BE2C (cell line): ENCODE results near the gene RALGPS2.

Source experiments
- DNase-seq: peaks from one replicate; pipeline ENCODE4 v3.0.0-alpha.2; 2020
- H3K27me3 ChIP-seq: fragments of 250-450 bp; sonication (Bioruptor Pico); 2 replicates; pipeline ENCODE4 v1.5.1; 2020; ENCODE audit warnings: mild to moderate bottlenecking
- H3K36me3 ChIP-seq: fragments of 250-450 bp; sonication (Bioruptor Pico); 2 replicates; pipeline ENCODE4 v1.5.1; 2020; ENCODE audit warnings: mild to moderate bottlenecking
- H3K4me1 ChIP-seq: fragments of 250-450 bp; sonication (Bioruptor Pico); 2 replicates; pipeline ENCODE4 v1.5.1; 2020
- H3K4me3 ChIP-seq: 2 replicates; pipeline ENCODE4 v1.5.1; 2011; ENCODE audit warnings: low read depth, low read length
- H3K9me3 ChIP-seq: fragments of 250-450 bp; sonication (Bioruptor Pico); 2 replicates; pipeline ENCODE4 v1.5.1; 2020
- TF ChIP-seq, protein P1 (sequence below): IDR thresholded peaks from 2 replicates; pipeline ENCODE4 v1.5.1; 2012; ENCODE audit warnings: mild to moderate bottlenecking, low read depth, low read length

Gene RALGPS2

DNA sequence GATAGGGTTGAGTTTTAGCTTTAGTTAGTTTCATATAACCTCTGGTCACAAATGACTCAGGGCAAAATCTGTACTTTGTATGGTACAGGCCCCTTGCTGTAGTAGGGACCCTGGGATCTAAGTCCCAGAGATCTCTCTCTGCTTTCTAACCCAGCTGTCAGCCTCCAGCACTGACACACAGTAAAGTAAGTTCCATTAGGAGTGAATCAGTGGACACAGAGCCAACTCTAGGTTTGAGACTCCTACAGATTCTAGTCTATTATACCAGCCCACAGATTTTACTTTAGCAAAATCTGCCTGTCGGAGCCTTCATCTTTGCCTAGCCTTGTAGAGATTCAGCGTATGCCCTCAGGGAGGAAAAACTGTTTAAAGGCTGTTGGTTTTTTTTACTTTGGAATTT is 93.4 kb downstream of the RALGPS2 start:
- Histone ChIP-seq H3K4me3 (no peak overlapping the region), H3K4me1 (no peaks in the 10 kb centered on the region), H3K36me3 (no peaks in the 10 kb centered on the region), H3K27me3 (no peaks in the 10 kb centered on the region), H3K9me3 (no peaks in the 10 kb centered on the region)
- TF ChIP-seq, protein P1, sequence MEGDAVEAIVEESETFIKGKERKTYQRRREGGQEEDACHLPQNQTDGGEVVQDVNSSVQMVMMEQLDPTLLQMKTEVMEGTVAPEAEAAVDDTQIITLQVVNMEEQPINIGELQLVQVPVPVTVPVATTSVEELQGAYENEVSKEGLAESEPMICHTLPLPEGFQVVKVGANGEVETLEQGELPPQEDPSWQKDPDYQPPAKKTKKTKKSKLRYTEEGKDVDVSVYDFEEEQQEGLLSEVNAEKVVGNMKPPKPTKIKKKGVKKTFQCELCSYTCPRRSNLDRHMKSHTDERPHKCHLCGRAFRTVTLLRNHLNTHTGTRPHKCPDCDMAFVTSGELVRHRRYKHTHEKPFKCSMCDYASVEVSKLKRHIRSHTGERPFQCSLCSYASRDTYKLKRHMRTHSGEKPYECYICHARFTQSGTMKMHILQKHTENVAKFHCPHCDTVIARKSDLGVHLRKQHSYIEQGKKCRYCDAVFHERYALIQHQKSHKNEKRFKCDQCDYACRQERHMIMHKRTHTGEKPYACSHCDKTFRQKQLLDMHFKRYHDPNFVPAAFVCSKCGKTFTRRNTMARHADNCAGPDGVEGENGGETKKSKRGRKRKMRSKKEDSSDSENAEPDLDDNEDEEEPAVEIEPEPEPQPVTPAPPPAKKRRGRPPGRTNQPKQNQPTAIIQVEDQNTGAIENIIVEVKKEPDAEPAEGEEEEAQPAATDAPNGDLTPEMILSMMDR: no peak
- no peak for DNase-seq

DNA sequence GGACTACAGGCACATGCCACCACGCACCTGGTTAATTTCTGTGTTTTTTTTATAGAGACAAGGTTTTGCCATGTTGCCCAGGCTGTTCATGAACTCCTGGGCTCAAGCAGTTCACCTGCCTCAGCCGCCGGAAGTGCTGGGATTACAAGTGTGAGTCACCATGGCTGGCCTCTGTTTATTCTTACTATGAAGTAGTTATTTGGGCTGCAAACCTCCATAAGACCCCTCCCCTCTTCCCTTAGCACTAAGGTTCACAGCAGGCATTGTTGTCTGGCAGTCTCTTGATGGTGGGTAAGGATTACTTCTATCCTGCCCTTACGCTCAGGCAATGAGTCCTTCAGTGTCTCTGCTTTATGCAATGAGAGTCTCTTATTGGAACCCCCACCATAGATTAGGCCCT is 94.1 kb downstream of the RALGPS2 start:
- H3K36me3 ChIP-seq: no peaks in the 10 kb centered on the region
- H3K27me3 ChIP-seq: no peaks in the 10 kb centered on the region
- H3K9me3 ChIP-seq: no peaks in the 10 kb centered on the region
- H3K4me1 ChIP-seq: no peaks in the 10 kb centered on the region
- H3K4me3 ChIP-seq: no peak overlapping the region
- TF ChIP-seq, protein P1: no peak
- no peak for DNase-seq

DNA sequence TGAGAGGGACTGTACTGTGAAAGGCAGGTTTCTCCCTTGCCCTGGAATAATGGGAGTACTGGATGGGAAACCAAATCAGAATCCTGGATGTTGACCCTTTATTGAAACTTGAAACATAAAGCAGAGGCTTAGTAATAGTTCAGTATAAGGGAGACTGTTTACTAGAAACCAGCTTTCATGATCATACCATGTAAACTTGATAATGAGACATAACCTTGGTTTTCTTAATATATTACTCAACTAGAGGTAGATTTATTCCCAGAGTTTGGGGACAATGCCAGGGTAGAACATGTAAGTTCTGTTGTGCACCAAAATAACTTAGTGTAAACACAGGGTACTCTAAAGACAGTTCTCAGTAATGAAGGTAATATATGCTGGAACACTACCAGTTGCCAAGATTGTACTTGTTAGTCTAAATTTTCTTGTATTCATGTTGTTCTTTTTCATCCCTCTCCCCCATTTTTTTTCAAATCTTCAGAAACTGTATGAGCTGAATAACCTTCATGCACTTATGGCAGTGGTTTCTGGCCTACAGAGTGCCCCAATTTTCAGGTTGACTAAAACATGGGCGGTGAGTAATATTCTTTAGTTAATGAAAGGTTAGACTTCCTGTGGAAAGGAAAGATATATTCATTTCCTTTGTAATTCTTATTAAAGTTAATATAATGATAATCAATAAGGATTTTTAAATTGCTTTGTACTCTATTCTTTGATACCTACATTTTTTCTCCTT is 96.3 kb downstream of the RALGPS2 start:
- Histone ChIP-seq H3K27me3 (no peaks in the 10 kb centered on the region), H3K36me3 (no peaks in the 10 kb centered on the region), H3K9me3 (no peaks in the 10 kb centered on the region), H3K4me3 (no peak overlapping the region), H3K4me1 (no peaks in the 10 kb centered on the region)
- no peak for DNase-seq
- TF ChIP-seq, protein P1: no peak

DNA sequence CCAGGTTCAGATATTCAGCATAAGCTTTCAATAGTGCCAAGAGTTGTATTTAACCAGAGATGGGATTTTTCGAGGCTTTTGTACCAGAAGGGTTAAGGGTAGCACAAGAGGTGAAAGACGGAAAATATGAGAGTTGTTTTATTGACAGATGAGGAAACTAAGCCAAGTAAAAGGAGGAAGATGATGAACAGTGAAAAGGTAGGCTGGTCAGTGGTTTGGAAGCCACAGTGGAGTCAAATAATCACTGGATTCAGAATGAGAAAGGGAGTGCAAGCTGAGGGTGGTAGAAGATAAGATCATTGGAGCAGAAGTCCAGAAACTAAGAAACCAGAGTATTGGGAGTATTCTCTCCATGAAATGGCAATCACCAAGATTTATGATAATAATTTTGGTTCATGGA is 100.1 kb downstream of the RALGPS2 start:
- Histone ChIP-seq H3K4me1 (no peaks in the 10 kb centered on the region), H3K4me3 (no peak overlapping the region)
- TF ChIP-seq, protein P1: no peak

DNA sequence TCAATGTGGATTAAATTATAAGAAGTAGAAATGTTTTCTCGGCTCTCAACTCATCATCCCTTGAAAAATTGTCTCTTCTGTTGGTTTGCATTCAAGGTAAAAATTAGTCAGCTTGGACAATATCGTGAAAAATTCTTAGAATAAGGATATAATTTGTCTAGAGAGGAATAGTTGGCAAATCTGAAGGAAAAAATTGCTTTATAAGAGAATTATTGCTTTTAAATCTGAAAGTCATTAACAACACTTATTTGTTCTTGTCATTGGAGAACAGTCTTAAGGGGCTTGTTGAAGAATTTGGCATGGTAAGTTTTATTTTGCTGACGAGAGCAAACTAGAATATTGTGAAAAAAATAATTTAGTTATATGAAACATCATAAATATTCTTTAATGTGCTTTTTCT is 119.4 kb downstream of the RALGPS2 start:
- H3K4me1 ChIP-seq: no peaks in the 10 kb centered on the region
- H3K27me3 ChIP-seq: no peaks in the 10 kb centered on the region
- no peaks in the 10 kb centered on the region for H3K9me3 ChIP-seq
- TF ChIP-seq, protein P1: no peak
- DNase-seq: no peak
- no peak overlapping the region for H3K4me3 ChIP-seq
- H3K36me3 ChIP-seq: no peaks in the 10 kb centered on the region

More for the DNA sequence above, 100.1 kb downstream of the RALGPS2 start:
- DNase-seq: no peak
- Histone ChIP-seq H3K9me3 (no peaks in the 10 kb centered on the region), H3K36me3 (no peaks in the 10 kb centered on the region), H3K27me3 (no peaks in the 10 kb centered on the region)

DNA sequence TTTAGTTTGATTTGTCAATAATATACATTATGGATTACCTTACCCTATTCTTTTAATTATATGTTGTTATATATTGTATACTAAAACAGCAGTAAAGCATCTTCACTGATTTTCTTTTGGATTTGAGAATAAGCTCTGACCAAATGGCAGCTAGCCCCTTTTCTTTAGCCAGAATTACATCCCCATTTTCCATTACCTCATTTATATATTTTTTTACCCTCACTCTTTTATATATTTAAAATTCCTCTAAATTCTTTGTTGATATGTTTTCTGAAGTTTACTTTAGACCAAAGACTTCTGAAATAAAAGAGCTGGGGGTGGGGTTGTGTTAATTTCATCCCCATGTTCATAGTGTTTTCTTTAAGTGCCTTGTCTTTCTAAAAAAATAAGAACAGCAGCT is 121.3 kb downstream of the RALGPS2 start:
- Histone ChIP-seq H3K36me3 (no peaks in the 10 kb centered on the region), H3K4me3 (no peak overlapping the region), H3K9me3 (no peaks in the 10 kb centered on the region), H3K27me3 (no peaks in the 10 kb centered on the region), H3K4me1 (no peaks in the 10 kb centered on the region)
- TF ChIP-seq, protein P1: no peak
- no peak for DNase-seq
